ENCODE data around the gene COBL. TPM values are rescaled to one million over a fixed set of nuclear protein-coding genes. Genes with fewer than 3 reads are reported as not detected.

The COBL gene
- total and polyA plus RNA-seq, 9 of the 15 experiments (the other 6 are each of a cell fraction or from before 2014, with no cell fraction given): 0.01 to 2.4 (median 0.09) TPM; not detected in 3

DNA sequence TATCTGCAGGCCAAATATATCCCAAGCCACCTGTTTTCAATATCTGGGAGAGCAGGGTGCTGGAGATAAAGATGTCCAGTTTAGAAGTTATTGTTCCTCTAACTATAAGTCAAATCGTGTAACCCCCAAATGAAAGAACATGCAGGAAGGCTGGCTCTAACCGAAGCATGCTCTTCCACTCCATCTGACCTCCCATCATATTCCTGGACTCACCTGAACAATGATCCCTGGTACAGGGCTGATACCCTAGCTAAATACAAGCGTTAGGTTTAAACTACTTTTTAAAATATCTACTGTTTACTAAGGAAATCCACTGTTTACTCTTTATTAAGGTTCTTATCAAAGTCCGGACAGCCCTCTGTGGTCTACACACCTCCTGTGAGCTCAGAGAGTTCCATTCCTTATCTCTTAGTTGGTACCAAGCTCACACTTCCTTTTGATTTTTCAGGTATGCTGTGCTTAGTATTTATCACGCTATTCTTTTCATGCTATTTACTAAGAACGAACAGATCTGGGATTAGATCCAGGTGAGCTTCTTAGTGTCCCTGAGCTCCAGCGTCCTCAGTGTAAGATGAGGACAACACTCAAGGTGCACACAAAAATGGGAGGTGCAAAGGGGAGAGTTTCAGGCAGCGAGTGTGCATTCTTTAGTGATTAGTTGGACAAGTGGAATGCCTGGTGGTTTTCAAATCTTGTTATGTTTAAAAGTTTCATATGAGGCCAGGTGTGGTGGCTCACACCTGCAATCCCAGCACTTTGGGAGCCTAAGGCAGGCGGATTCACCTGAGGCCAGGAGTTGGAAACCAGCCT, 23.6 kb upstream of the COBL start:
- Histone ChIP-seq H4K20me1 (replicated peaks; ENCODE audit: control insufficient read depth, insufficient read depth, low read length) (no peaks in the 10 kb centered on the region), H3K4me3 (no peak overlapping the region), H2AFZ (ENCODE audit: low read depth, low read length) (no peak overlapping the region), H3K27ac (ENCODE audit: extremely low read depth, low read depth, low read length) (no peak overlapping the region), H3K4me2 (ENCODE audit: insufficient read depth, low read length) (no peak overlapping the region), H3K36me3 (ENCODE audit: control insufficient read depth, insufficient read depth, low read length) (no peaks in the 10 kb centered on the region), H3K79me2 (ENCODE audit: control insufficient read depth, insufficient read depth, low read length) (no peaks in the 10 kb centered on the region), H3K9me1 (ENCODE audit: control insufficient read depth, insufficient read depth, low read length) (no peaks in the 10 kb centered on the region), H3K4me1 (replicated peaks in 1 of 2; ENCODE audit: control insufficient read depth in 2 of 2, insufficient read depth in 2 of 2, low read length in 2 of 2) (no peaks in the 10 kb centered on the region), H3K9me3 (replicated peaks; ENCODE audit: control insufficient read depth, insufficient read depth, low read depth, low read length) (no peaks in the 10 kb centered on the region), H3K9ac (ENCODE audit: insufficient read depth in 1 of 2, low read depth in 2 of 2, low read length in 2 of 2) (no peak overlapping the region), H3K27me3 (ENCODE audit: control insufficient read depth in 2 of 2, insufficient read depth in 2 of 2, low read length in 2 of 2) (peaks cover 0 to 5% of the 10 kb centered on the region in 2 experiments; a peak in 3 of 5 replicates)
- no TSS peak for BruUV-seq (replicated peaks)
- in situ Hi-C loops (cut with MboI): no loop called here
- ChIA-PET POLR2A (interaction anchor here (0.7 kb wide), 2 partner anchors 78 to 85 kb away, joined by 3 read pairs; no protein-coding TSS in a partner anchor), CTCF (ENCODE audit: low intra/inter-chr PET ratio) (no interaction called here)
- no peak for ATAC-seq
- FAIRE-seq: no peak
- no peak for TF ChIP-seq TEAD2 (tag; IDR thresholded peaks at IDR 0.05)
- no peak for TF ChIP-seq RNF2 (IDR thresholded peaks at IDR 0.05)
- no peak for TF ChIP-seq TFAM (CRISPR knock-in tag; conservative IDR thresholded peaks at IDR 0.05)
- no peak for TF ChIP-seq ZNF224 (CRISPR knock-in tag; IDR thresholded peaks at IDR 0.05)
- no peak for TF ChIP-seq PML (IDR thresholded peaks at IDR 0.05; ENCODE audit: low read length)
- TF ChIP-seq TCF3 (CRISPR knock-in tag; IDR thresholded peaks at IDR 0.05): peak; percentile 64
- TF ChIP-seq, protein P1, sequence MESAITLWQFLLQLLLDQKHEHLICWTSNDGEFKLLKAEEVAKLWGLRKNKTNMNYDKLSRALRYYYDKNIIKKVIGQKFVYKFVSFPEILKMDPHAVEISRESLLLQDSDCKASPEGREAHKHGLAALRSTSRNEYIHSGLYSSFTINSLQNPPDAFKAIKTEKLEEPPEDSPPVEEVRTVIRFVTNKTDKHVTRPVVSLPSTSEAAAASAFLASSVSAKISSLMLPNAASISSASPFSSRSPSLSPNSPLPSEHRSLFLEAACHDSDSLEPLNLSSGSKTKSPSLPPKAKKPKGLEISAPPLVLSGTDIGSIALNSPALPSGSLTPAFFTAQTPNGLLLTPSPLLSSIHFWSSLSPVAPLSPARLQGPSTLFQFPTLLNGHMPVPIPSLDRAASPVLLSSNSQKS (CRISPR knock-in tag; IDR thresholded peaks at IDR 0.05): no peak
- intact Hi-C loops (cut with micrococcal nuclease): no loop called here
- no peak for DNase-seq (ENCODE audit: extremely low read depth in 1 of 4, low spot score in 3 of 4)
- 2% methylated on average over 9 of the region's 9 CpGs for WGBS (ENCODE audit: insufficient coverage, low coverage, missing lambda C conversion rate)
